Uterus (tissue), 4 donors: Measurements from ENCODE around the gene SMG5. TPM values are rescaled to one million over a fixed set of nuclear protein-coding genes. Genes with fewer than 3 reads are reported as not detected.

Experiments
- DNase-seq, 2 donors: peaks; one replicate each; pipeline ENCODE4 v3.0.0-alpha.2; 2019 to 2020
- H3K27ac ChIP-seq, 2 donors: fragments of 200-600 bp; sonication (generic); 1 replicate in 1 of 2; 2 replicates in 1 of 2; pipeline ENCODE4 v1.5.1; 2016 to 2018
- H3K27me3 ChIP-seq, 2 donors: fragments of 200-600 bp; sonication (generic); one replicate each; pipeline ENCODE4 v1.5.1; 2018 to 2019; ENCODE audit warnings: control low read depth in 1 of 2
- H3K36me3 ChIP-seq, 2 donors: fragments of 200-600 bp; sonication (generic); one replicate each; pipeline ENCODE4 v1.5.1; 2019; ENCODE audit warnings: control low read depth in 1 of 2
- H3K4me1 ChIP-seq, 2 donors: fragments of 200-600 bp; sonication (generic); one replicate each; pipeline ENCODE4 v1.5.1; 2018 to 2019; ENCODE audit warnings: control low read depth in 1 of 2
- H3K4me3 ChIP-seq, 2 donors: fragments of 200-600 bp; sonication (generic); 1 replicate in 1 of 2; 2 replicates in 1 of 2; pipeline ENCODE4 v1.5.1; 2018 to 2019; ENCODE audit warnings: mild to moderate bottlenecking in 1 of 2
- H3K9me3 ChIP-seq, 2 donors: fragments of 200-600 bp; sonication (generic); one replicate each; pipeline ENCODE4 v1.5.1; 2019; ENCODE audit warnings: control low read depth in 1 of 2
- POLR2A ChIP-seq, 2 donors: fragments of 450-650 bp; IDR thresholded peaks; one replicate each; pipeline ENCODE4 v1.6.1; 2016; ENCODE audit warnings: antibody characterized with exemption in 2 of 2, mild to moderate bottlenecking in 1 of 2, moderate library complexity in 1 of 2
- intact Hi-C: fragments of 100-400 bp; cut with DNase I; formaldehyde crosslinking; loops from one replicate; pipeline ENCODE4 v1.15.1; 2023; ENCODE audit warnings: low total_unique reads
- total RNA-seq, 4 donors: library from RNA; depleted of rRNA in 3 of 4; stranded (reverse); fragments of >200 nt in 3 of 4; gene quantifications; one replicate each; pipeline versions ENCODE4 v1.1.0 to v1.2.4, GENCODE V29; 2014 to 2023
- TF ChIP-seq, protein P1 (sequence below), 4 experiments: fragments of 200-600 bp in 2 of 4; fragments of 450-650 bp in 2 of 4; sonication (generic) in 2 of 4; IDR thresholded peaks; one replicate each; pipeline ENCODE4 v1.5.1; 2016 to 2019; ENCODE audit warnings: antibody characterized with exemption in 4 of 4, mild to moderate bottlenecking in 2 of 4, moderate library complexity in 1 of 4
- donor health status: DM: yes; HTN: yes; CAD: no.

Gene SMG5
- total RNA-seq, 4 donors from 2014 or later: 8.8 to 68.8 (median 39.0) TPM

DNA sequence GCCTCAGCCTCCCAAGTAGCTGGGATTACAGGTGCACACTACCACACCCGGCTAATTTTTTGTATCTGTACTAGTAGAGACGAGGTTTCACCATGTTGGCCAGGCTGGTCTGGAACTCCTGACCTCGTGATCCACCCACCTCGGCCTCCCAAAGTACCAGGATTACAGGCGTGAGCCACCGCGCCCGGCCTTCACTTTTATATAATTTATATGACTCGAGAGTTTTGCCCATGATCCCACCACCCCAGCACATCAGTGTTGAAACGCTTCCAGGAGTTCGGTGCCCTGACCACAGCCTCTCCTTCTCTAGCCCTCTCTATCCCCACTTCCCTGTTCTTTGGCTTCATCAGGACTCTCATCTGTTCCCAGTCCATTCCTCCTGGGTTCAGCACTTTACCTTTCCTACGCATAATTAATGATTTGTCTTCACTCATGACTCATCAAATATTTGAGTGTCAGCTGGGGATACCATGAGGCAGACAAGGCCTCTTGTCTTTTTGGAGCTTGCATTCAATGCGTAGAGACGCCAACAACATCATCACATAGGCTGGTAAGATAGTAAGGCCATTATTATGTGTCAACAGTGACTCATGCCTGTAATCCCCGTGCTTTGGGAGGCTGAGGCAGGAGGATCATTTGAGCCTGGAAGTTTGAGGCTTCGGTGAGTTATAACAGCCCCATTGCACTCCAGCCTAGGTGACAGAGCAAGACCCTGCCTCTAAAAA lies 68.4 kb downstream of the SMG5 start:
- DNase-seq: no peak

DNA sequence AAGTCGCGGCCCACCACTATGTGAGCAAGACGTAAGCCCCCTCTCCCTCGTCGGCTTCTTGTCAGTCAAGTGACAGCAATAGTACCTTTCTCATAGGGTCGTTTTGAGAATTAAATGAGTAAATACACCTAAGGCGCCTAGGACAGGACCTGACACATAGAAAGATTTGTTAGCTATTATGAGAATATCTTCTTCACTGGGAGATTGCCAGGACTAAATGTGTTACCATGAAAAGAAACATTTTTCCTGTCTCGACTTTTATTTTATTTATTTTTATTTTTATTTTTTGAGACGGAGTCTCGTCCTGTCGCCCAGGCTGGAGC lies 69.0 kb downstream of the SMG5 start:
- Histone ChIP-seq H3K9me3 (no peaks in the 10 kb centered on the region), H3K27me3 (no peaks in the 10 kb centered on the region), H3K36me3 (no peaks in the 10 kb centered on the region), H3K4me3 (peak overlapping the region; percentile 59 to 63), H3K4me1 (peaks cover 0 to 3% of the 10 kb centered on the region in 2 donors), H3K27ac (peak overlapping the region; percentile 93 to 95)
- no peak for TF ChIP-seq POLR2A (IDR thresholded peaks at IDR 0.05)
- TF ChIP-seq, protein P1, sequence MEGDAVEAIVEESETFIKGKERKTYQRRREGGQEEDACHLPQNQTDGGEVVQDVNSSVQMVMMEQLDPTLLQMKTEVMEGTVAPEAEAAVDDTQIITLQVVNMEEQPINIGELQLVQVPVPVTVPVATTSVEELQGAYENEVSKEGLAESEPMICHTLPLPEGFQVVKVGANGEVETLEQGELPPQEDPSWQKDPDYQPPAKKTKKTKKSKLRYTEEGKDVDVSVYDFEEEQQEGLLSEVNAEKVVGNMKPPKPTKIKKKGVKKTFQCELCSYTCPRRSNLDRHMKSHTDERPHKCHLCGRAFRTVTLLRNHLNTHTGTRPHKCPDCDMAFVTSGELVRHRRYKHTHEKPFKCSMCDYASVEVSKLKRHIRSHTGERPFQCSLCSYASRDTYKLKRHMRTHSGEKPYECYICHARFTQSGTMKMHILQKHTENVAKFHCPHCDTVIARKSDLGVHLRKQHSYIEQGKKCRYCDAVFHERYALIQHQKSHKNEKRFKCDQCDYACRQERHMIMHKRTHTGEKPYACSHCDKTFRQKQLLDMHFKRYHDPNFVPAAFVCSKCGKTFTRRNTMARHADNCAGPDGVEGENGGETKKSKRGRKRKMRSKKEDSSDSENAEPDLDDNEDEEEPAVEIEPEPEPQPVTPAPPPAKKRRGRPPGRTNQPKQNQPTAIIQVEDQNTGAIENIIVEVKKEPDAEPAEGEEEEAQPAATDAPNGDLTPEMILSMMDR (IDR thresholded peaks at IDR 0.05): no peak
- intact Hi-C loops: no loop called here
- DNase-seq: no peak

More for the DNA sequence above, 68.4 kb downstream of the SMG5 start:
- Histone ChIP-seq H3K4me1 (peaks cover 0 to 3% of the 10 kb centered on the region in 2 donors), H3K27me3 (no peaks in the 10 kb centered on the region), H3K4me3 (peak overlapping the region; percentile 59 to 63), H3K9me3 (no peaks in the 10 kb centered on the region), H3K27ac (peak overlapping the region; percentile 93 to 95), H3K36me3 (no peaks in the 10 kb centered on the region)
- intact Hi-C loops: no loop called here
- TF ChIP-seq, protein P1 (IDR thresholded peaks at IDR 0.05): no peak
- no peak for TF ChIP-seq POLR2A (IDR thresholded peaks at IDR 0.05)

DNA sequence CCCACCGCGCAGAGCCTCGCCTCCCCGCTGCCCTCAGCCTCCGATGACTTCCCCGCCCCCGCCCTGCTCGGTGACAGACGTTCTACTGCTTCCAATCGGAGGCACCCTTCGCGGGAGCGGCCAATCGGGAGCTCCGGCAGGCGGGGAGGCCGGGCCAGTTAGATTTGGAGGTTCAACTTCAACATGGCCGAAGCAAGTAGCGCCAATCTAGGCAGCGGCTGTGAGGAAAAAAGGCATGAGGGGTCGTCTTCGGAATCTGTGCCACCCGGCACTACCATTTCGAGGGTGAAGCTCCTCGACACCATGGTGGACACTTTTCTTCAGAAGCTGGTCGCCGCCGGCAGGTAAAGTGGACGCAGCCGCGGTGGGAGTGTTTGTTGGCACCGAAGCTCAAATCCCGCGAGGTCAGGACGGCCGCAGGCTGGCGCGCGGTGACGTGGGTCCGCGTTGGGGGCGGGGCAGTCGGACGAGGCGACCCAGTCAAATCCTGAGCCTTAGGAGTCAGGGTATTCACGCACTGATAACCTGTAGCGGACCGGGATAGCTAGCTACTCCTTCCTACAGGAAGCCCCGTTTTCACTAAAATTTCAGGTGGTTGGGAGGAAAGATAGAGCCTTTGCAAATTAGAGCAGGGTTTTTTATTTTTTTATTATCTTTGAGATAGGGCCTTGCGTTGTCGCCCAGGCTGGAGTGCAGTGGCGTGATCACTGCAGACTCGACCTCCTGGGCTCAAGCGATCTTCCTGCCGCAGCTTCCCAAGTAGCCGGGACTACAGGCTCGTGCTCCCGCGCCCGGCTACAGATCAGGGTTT lies 69.6 kb downstream of the SMG5 start, which contains the start of gene PMF1:
Gene PMF1, plus strand, starts transcription at position 175 of the 811 bp plus-strand sequence. Its CDS starts 9 bp downstream, at position 184.
- peak; percentile 95 to 97 for DNase-seq
- Histone ChIP-seq H3K27me3 (no peaks in the 10 kb centered on the region), H3K4me1 (peaks cover 0 to 3% of the 10 kb centered on the region in 2 donors), H3K9me3 (no peaks in the 10 kb centered on the region), H3K27ac (peak within 1 kb of the TSS; percentile 93 to 95), H3K36me3 (no peaks in the 10 kb centered on the region), H3K4me3 (peak within 1 kb of the TSS; percentile 59 to 63)
- intact Hi-C loops: no loop called here
- TF ChIP-seq, protein P1 (IDR thresholded peaks at IDR 0.05): peak in 1 of 4 experiments; percentile 11
- peak; percentile 52 to 68 for TF ChIP-seq POLR2A (IDR thresholded peaks at IDR 0.05)

DNA sequence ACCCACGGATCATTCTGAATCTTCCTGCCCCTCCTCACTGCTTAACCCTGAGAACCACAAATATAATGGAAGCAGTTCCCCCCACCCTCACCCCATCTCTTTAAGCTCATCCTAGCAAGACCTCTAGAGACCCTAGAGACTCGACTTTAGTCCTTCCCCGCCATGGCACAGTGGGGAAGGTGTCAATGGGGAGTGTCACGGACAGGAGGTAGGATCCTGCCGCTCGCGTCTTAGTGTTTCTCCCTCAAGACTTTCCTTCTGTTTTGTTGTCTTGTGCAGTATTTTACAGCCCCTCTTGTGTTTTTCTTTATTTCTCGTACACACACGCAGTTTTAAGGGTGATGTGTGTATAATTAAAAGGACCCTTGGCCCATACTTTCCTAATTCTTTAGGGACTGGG lies 70.5 kb downstream of the SMG5 start:
- intact Hi-C loops: no loop called here

More for the DNA sequence above, 70.5 kb downstream of the SMG5 start:
- Histone ChIP-seq H3K27ac (peak overlapping the region; percentile 93 to 95), H3K4me1 (peaks cover 0 to 3% of the 10 kb centered on the region in 2 donors), H3K36me3 (no peaks in the 10 kb centered on the region), H3K4me3 (peak overlapping the region in 1 of 2 donors; percentile 63), H3K27me3 (no peaks in the 10 kb centered on the region), H3K9me3 (no peaks in the 10 kb centered on the region)
- DNase-seq: no peak
- no peak for TF ChIP-seq POLR2A (IDR thresholded peaks at IDR 0.05)
- TF ChIP-seq, protein P1 (IDR thresholded peaks at IDR 0.05): no peak
